ENCODE data around the gene ETHE1. TPM values are rescaled to one million over a fixed set of nuclear protein-coding genes. Genes with fewer than 3 reads are reported as not detected.
"Not testable (repeated sequence)": the region's sequence is repeated elsewhere in the genome, so short reads cannot be mapped to it uniquely, and the experiment has no call there.

The ETHE1 gene
- total RNA-seq, 2 experiments from 2014 or later = 20.2 to 21.7 TPM

DNA sequence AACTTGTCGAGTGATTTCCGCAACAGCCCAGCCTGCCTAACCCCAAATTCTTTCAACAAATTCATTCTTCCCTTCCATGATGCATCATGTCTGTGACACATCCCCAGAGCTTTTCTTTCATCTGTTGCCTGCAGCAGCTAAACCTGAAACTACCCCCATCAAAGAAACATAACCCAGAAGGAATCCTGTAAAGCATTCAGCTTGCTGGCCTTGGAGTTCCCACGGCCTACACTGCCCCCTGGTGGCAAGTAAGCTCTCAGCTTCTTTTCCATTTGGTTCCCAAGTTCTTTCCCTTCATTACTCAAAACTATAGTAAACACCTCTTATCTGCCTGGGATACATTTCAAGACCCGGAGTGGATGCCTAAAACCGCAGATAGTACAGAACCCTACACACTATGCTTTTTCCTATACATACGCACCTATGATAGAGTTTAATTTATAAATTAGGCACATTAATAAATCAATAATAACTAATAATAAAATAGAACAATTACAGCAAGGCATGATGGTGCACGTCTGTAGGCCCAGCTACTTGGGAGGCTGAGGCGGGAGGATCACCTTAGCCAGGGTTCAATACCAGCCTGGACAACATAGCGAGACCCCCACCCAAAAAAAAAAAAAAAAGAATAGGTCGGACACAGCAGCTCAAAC lies 7.4 kb downstream of the ETHE1 start:
- intact Hi-C loops (cut with DNase I, micrococcal nuclease) = loop anchor here (1.0 to 5.0 kb wide), 4 partner anchors 15 to 317 kb away; partner anchors contain the start of gene PHLDB3 (in 1 of the 2)

DNA sequence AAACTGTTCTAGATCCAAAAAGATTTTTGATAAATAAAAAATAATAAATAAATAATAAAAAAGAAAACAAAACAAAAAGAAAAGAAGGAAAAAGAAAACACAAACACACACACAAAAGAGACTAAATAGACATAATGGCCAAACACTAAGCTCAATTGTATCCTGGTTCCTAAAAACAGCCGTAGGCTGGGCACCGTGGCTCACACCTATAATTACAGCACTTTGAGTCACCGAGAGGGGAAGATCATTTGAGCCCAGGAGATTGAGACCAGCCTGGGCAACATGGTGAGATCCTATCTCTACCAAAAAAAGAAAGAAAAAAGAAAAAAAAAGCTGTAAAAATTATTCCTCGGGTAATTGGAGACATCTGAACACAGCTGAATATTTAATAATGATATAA lies 8.9 kb downstream of the ETHE1 start:
- ChIA-PET CTCF (interaction anchor here (1.2 to 5.1 kb wide), 3 partner anchors 37 to 86 kb away, joined by 3 to 96 read pairs (median 65); no protein-coding TSS in a partner anchor), POLR2A (interaction anchor here (0.6 to 3.5 kb wide), 4 partner anchors 10 to 79 kb away, joined by 3 to 67 read pairs (median 10); no protein-coding TSS in a partner anchor)
- Histone ChIP-seq H3K9me3 (ENCODE audit: control insufficient read depth in 1 of 2, insufficient read depth in 1 of 2, low read length in 2 of 2) (no peaks in the 10 kb centered on the region), H3K27me3 (ENCODE audit: control insufficient read depth in 1 of 2, insufficient read depth in 2 of 2, low read length in 2 of 2) (no peaks in the 10 kb centered on the region), H3K36me3 (ENCODE audit: insufficient read depth, low read length) (peaks cover 4% of the 10 kb centered on the region), H3K27ac (ENCODE audit: low read depth in 1 of 2, low read length in 2 of 2) (no peak overlapping the region), H3K4me1 (ENCODE audit: insufficient read depth, low read length) (peaks cover 7% of the 10 kb centered on the region), H3K4me3 (ENCODE audit: low read length) (no peak overlapping the region)
- no peak for ATAC-seq (ENCODE audit: poor library complexity)
- Mint-ChIP-seq H3K27me3 (no peaks in the 10 kb centered on the region), H3K4me1 (ENCODE audit: low read depth) (peaks cover 7% of the 10 kb centered on the region), H3K9me3 (no peaks in the 10 kb centered on the region), H3K4me3 (no peak overlapping the region), H3K27ac (no peak overlapping the region), H3K36me3 (ENCODE audit: low read depth) (peaks cover 17% of the 10 kb centered on the region)
- TF ChIP-seq, protein P1, sequence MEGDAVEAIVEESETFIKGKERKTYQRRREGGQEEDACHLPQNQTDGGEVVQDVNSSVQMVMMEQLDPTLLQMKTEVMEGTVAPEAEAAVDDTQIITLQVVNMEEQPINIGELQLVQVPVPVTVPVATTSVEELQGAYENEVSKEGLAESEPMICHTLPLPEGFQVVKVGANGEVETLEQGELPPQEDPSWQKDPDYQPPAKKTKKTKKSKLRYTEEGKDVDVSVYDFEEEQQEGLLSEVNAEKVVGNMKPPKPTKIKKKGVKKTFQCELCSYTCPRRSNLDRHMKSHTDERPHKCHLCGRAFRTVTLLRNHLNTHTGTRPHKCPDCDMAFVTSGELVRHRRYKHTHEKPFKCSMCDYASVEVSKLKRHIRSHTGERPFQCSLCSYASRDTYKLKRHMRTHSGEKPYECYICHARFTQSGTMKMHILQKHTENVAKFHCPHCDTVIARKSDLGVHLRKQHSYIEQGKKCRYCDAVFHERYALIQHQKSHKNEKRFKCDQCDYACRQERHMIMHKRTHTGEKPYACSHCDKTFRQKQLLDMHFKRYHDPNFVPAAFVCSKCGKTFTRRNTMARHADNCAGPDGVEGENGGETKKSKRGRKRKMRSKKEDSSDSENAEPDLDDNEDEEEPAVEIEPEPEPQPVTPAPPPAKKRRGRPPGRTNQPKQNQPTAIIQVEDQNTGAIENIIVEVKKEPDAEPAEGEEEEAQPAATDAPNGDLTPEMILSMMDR (IDR thresholded peaks at IDR 0.05) = no peak
- intact Hi-C loops (cut with DNase I, micrococcal nuclease) = loop anchor here in 1 of 2 experiments (2.0 kb wide), 1 partner anchor 13 kb away; the partner anchor contains the start of gene PHLDB3
- no peak for DNase-seq

More for the DNA sequence above, 7.4 kb downstream of the ETHE1 start:
- no peaks in the 10 kb centered on the region for H3K9me3 Mint-ChIP-seq
- peaks cover 11% of the 10 kb centered on the region for H3K4me1 Mint-ChIP-seq (ENCODE audit: low read depth)
- Histone ChIP-seq H3K4me1 (ENCODE audit: insufficient read depth, low read length) (peaks cover 10% of the 10 kb centered on the region), H3K27ac (ENCODE audit: low read depth in 1 of 2, low read length in 2 of 2) (no peak overlapping the region), H3K4me3 (ENCODE audit: low read length) (no peak overlapping the region), H3K36me3 (ENCODE audit: insufficient read depth, low read length) (peaks cover 4% of the 10 kb centered on the region), H3K27me3 (ENCODE audit: control insufficient read depth in 1 of 2, insufficient read depth in 2 of 2, low read length in 2 of 2) (no peaks in the 10 kb centered on the region), H3K9me3 (ENCODE audit: control insufficient read depth in 1 of 2, insufficient read depth in 1 of 2, low read length in 2 of 2) (no peaks in the 10 kb centered on the region)
- peaks cover 17% of the 10 kb centered on the region for H3K36me3 Mint-ChIP-seq (ENCODE audit: low read depth)
- H3K4me3 Mint-ChIP-seq = no peak overlapping the region
- ATAC-seq (ENCODE audit: poor library complexity) = peak; percentile 99
- no peaks in the 10 kb centered on the region for H3K27me3 Mint-ChIP-seq
- POLR2A ChIA-PET = interaction anchor here (0.7 to 3.5 kb wide), 11 partner anchors 13 to 87 kb away, joined by 3 to 67 read pairs (median 12); partner anchors contain the start of genes IRGQ, PHLDB3 and ZNF575
- peak; percentile 71 to 91 (median 78) for DNase-seq
- TF ChIP-seq, protein P1 (IDR thresholded peaks at IDR 0.05) = peak; percentile 92
- H3K27ac Mint-ChIP-seq = peak overlapping the region; percentile 25
- CTCF ChIA-PET = interaction anchor here (0.6 to 5.1 kb wide), 19 partner anchors 10 to 90 kb away, joined by 3 to 96 read pairs (median 5); partner anchors contain the start of genes IRGQ, LYPD3, PHLDB3 and ZNF575

DNA sequence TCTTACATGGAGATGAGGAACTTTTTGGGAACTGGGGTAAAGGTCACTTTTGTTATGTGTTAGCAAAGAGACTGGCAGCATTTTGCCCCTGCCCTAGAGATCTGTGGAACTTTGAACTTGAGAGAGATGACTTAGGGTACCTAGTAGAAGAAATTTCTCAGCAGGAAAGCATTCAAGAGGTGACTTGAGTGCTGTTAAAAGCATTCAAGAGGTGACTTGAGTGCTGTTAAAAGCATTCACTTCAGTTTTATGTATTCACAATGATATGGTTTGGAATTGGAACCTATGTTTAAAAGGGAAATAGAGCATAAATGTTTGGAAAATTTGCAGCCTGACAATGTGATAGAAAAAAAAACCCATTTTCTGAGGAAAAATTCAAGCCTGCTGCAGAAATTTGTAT lies 14.6 kb downstream of the ETHE1 start:
- POLR2A ChIA-PET; H3K4me3 ChIP-seq (ENCODE audit: low read length); ATAC-seq (ENCODE audit: poor library complexity); H3K4me1 Mint-ChIP-seq (ENCODE audit: low read depth); H3K4me1 ChIP-seq (ENCODE audit: insufficient read depth, low read length); H3K27me3 ChIP-seq (ENCODE audit: control insufficient read depth in 1 of 2, insufficient read depth in 2 of 2, low read length in 2 of 2); H3K27me3 Mint-ChIP-seq; H3K9me3 ChIP-seq (ENCODE audit: control insufficient read depth in 1 of 2, insufficient read depth in 1 of 2, low read length in 2 of 2); intact Hi-C loops (cut with DNase I, micrococcal nuclease); H3K9me3 Mint-ChIP-seq; H3K27ac ChIP-seq (ENCODE audit: low read depth in 1 of 2, low read length in 2 of 2); H3K4me3 Mint-ChIP-seq; DNase-seq: not testable (repeated sequence)
- CTCF ChIA-PET = interaction anchor here (1.7 kb wide), 1 partner anchor 80 kb away, joined by 3 read pairs; no protein-coding TSS in a partner anchor
- peaks cover 51% of the 10 kb centered on the region for H3K36me3 Mint-ChIP-seq (ENCODE audit: low read depth)
- peaks cover 19% of the 10 kb centered on the region for H3K36me3 ChIP-seq (ENCODE audit: insufficient read depth, low read length)
- H3K27ac Mint-ChIP-seq = peak overlapping the region; percentile 21
